Measurements from ENCODE around the gene FBXO9. TPM values are rescaled to one million over a fixed set of nuclear protein-coding genes. Genes with fewer than 3 reads are reported as not detected.
"Not testable (repeated sequence)": the region's sequence is repeated elsewhere in the genome, so short reads cannot be mapped to it uniquely, and the experiment has no call there.

The FBXO9 gene
- total RNA-seq, 1 donor from 2014 or later: 50.8 TPM

DNA sequence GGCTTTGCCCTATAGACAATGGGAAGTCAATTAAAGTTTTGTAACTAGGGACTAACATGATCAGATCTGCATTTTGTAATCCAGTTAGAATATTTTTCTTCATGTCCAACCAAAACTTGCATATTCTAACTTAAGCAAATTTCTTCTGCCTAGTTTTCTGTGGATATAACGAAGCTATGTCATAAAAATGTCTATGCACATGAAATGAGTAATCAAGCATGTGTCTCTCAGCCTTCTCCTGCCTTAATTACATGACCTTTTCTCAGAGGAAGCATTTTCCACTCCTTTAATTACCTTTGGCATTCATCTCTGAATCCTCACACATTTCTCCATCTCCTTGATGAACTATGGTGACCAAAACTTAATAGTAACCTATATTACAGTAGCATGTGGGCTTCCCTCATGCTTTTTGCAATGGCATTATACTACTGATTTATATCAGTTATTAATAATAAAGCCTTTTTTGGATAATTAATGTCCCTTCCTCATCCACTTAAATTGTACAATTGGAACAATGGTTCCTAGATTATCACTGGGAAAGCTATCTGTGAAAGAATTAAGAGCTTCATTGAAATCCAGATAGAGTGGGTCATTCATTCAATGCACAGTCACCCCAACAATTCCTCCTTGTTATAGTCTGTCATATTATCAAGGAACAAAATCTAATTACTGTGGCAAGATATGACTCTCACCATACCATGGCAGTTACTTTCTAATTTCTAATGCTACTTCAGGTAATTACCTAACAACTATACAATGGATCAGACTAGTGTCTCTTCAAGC is 19.1 kb upstream of the FBXO9 start:
- peaks cover 43% of the 10 kb centered on the region for H3K4me1 Mint-ChIP-seq
- H3K4me3 Mint-ChIP-seq: no peak overlapping the region

DNA sequence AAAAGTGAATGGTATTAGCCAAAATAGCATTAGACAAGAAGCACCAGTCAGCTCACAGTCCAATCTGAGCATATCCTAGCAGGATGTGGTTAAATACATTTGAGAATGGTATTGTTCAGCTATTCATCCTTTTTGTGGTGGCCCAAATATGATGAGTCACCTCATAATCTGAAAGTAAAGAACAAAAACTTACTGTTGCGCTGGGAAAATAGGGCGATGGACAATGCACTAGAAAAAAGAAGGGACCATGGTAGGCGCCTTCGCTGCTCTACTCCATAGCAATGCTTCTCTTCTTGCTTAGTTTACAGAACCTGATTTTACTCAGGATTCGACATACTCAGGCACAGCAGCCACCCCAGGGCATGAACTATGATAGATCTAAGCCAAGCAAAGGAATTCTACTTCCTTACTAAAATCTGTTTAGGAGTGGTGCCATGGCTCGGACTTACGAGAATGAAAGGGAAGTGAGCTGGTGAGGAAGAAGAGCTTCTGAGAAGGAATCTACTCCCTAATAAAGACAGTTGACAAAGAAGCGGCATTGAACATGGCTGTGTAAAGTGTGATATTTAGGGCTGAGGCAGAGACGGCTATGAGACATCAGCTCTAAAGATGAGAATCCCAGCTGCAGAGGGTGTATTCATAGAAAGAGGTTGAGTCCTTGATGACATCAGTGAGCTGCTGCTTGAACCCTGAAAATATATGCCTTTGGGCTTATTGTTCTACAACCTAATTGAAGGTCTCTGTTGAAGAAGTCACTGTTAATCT is 16.6 kb upstream of the FBXO9 start:
- DNase-seq (ENCODE audit: low spot score): no peak
- H3K36me3 ChIP-seq: no peaks in the 10 kb centered on the region
- H3K9me3 ChIP-seq (ENCODE audit: low read depth): no peaks in the 10 kb centered on the region
- H3K27ac ChIP-seq: no peak overlapping the region
- TF ChIP-seq EZH2 (IDR thresholded peaks at IDR 0.05) (no peak), EZH2phosphoT487 (IDR thresholded peaks at IDR 0.05) (no peak)
- TF ChIP-seq, protein P1, sequence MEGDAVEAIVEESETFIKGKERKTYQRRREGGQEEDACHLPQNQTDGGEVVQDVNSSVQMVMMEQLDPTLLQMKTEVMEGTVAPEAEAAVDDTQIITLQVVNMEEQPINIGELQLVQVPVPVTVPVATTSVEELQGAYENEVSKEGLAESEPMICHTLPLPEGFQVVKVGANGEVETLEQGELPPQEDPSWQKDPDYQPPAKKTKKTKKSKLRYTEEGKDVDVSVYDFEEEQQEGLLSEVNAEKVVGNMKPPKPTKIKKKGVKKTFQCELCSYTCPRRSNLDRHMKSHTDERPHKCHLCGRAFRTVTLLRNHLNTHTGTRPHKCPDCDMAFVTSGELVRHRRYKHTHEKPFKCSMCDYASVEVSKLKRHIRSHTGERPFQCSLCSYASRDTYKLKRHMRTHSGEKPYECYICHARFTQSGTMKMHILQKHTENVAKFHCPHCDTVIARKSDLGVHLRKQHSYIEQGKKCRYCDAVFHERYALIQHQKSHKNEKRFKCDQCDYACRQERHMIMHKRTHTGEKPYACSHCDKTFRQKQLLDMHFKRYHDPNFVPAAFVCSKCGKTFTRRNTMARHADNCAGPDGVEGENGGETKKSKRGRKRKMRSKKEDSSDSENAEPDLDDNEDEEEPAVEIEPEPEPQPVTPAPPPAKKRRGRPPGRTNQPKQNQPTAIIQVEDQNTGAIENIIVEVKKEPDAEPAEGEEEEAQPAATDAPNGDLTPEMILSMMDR (IDR thresholded peaks at IDR 0.05): no peak
- no peak overlapping the region for H3K4me2 ChIP-seq
- H2AFZ ChIP-seq (replicated peaks): no peak overlapping the region
- no peak overlapping the region for H3K9ac ChIP-seq
- Mint-ChIP-seq H3K27me3 (ENCODE audit: insufficient read depth, low read depth) (no peaks in the 10 kb centered on the region), H3K4me3 (no peak overlapping the region), H3K4me1 (peaks cover 33% of the 10 kb centered on the region), H3K9me3 (peaks cover 2% of the 10 kb centered on the region), H3K36me3 (peaks cover 16% of the 10 kb centered on the region), H3K27ac (no peak overlapping the region)
- H3K4me3 ChIP-seq: no peak overlapping the region
- H3F3A ChIP-seq (ENCODE audit: low read depth): peaks cover 12% of the 10 kb centered on the region
- H3K79me2 ChIP-seq (ENCODE audit: low read depth): peaks cover 17% of the 10 kb centered on the region
- peaks cover 16% of the 10 kb centered on the region for H4K20me1 ChIP-seq (ENCODE audit: low read depth)
- H3K4me1 ChIP-seq: peaks cover 17% of the 10 kb centered on the region
- H3K27me3 ChIP-seq: no peaks in the 10 kb centered on the region

More for the DNA sequence above, 19.1 kb upstream of the FBXO9 start:
- Mint-ChIP-seq H3K27ac (no peak overlapping the region), H3K27me3 (ENCODE audit: insufficient read depth, low read depth) (no peaks in the 10 kb centered on the region), H3K9me3 (peaks cover 2% of the 10 kb centered on the region), H3K36me3 (peaks cover 7% of the 10 kb centered on the region)
- Histone ChIP-seq H3K4me2 (no peak overlapping the region), H3K27ac (no peak overlapping the region), H3K79me2 (ENCODE audit: low read depth) (peaks cover 4% of the 10 kb centered on the region), H3K36me3 (no peaks in the 10 kb centered on the region), H3F3A (ENCODE audit: low read depth) (peaks cover 13% of the 10 kb centered on the region), H3K9me3 (ENCODE audit: low read depth) (no peaks in the 10 kb centered on the region), H2AFZ (replicated peaks) (no peak overlapping the region), H3K4me1 (peaks cover 21% of the 10 kb centered on the region), H4K20me1 (ENCODE audit: low read depth) (peaks cover 17% of the 10 kb centered on the region), H3K9ac (no peak overlapping the region), H3K4me3 (no peak overlapping the region), H3K27me3 (no peaks in the 10 kb centered on the region)
- no peak for TF ChIP-seq EZH2phosphoT487 (IDR thresholded peaks at IDR 0.05)
- TF ChIP-seq, protein P1 (IDR thresholded peaks at IDR 0.05): no peak
- no peak for TF ChIP-seq EZH2 (IDR thresholded peaks at IDR 0.05)
- DNase-seq (ENCODE audit: low spot score): no peak

DNA sequence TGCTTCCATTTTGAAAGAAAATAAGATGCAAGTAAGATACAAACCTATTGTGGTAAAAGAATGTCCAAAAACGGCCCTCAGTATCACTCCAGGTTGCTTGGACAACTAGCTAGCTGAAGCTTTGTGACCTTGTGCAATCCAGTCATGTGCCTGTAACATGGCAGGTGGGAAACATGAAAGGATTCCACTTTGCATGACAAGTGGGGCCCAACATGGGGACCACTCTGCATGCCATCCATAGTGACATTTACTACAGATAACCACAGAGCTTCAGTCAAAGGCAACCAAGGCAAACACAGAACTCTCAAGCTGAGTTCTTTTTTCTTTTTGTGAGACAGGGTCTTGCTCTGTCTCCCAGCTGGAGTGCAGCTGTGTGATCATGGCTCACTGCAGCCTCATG is 15.8 kb upstream of the FBXO9 start:
- peaks cover 9% of the 10 kb centered on the region for H3K4me1 ChIP-seq
- H3K79me2 ChIP-seq (ENCODE audit: low read depth): peaks cover 17% of the 10 kb centered on the region
- no peak overlapping the region for H3K4me3 Mint-ChIP-seq
- H3F3A ChIP-seq (ENCODE audit: low read depth): peaks cover 4% of the 10 kb centered on the region
- peak overlapping the region; percentile 12 for H3K27ac Mint-ChIP-seq
- peaks cover 2% of the 10 kb centered on the region for H3K9me3 Mint-ChIP-seq
- H3K27ac ChIP-seq: no peak overlapping the region
- no peak overlapping the region for H3K4me3 ChIP-seq
- peaks cover 16% of the 10 kb centered on the region for H3K36me3 Mint-ChIP-seq
- H3K36me3 ChIP-seq: no peaks in the 10 kb centered on the region
- no peak overlapping the region for H3K9ac ChIP-seq
- DNase-seq (ENCODE audit: low spot score): no peak
- H4K20me1 ChIP-seq (ENCODE audit: low read depth): peaks cover 8% of the 10 kb centered on the region
- TF ChIP-seq EZH2 (IDR thresholded peaks at IDR 0.05) (no peak), EZH2phosphoT487 (IDR thresholded peaks at IDR 0.05) (no peak)
- TF ChIP-seq, protein P1 (IDR thresholded peaks at IDR 0.05): no peak
- no peak overlapping the region for H3K4me2 ChIP-seq
- H3K9me3 ChIP-seq (ENCODE audit: low read depth): no peaks in the 10 kb centered on the region
- H3K4me1 Mint-ChIP-seq: peaks cover 25% of the 10 kb centered on the region
- no peak overlapping the region for H2AFZ ChIP-seq (replicated peaks)
- no peaks in the 10 kb centered on the region for H3K27me3 Mint-ChIP-seq (ENCODE audit: insufficient read depth, low read depth)
- no peaks in the 10 kb centered on the region for H3K27me3 ChIP-seq

DNA sequence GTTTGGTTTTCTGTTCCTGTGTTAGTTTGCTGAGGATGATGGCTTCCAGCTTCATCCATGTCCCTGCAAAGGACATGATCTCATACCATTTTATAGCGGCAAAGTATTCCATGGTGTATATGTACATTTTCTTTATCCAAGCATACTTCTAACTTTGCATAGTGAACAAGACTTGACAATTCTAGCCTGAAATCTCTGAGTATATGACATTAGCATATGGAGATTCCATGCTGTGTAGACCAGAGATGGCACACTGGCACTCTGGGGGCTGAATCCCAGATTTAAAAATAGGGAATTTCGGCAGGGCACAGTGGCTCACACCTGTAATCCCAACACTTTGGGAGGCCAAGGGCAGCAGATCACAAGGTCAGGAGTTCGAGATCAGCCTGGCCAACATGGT is 13.1 kb upstream of the FBXO9 start:
- not testable (repeated sequence) for H3K9me3 ChIP-seq (ENCODE audit: low read depth); H3F3A ChIP-seq (ENCODE audit: low read depth); H3K27ac ChIP-seq; H2AFZ ChIP-seq (replicated peaks); H3K27ac Mint-ChIP-seq; H3K27me3 Mint-ChIP-seq (ENCODE audit: insufficient read depth, low read depth); H3K4me3 ChIP-seq; H3K36me3 ChIP-seq; H3K27me3 ChIP-seq; H3K9me3 Mint-ChIP-seq; H3K4me3 Mint-ChIP-seq; H3K4me1 ChIP-seq; H3K9ac ChIP-seq; H3K4me2 ChIP-seq; DNase-seq (ENCODE audit: low spot score)
- Mint-ChIP-seq H3K4me1 (peaks cover 19% of the 10 kb centered on the region), H3K36me3 (peaks cover 20% of the 10 kb centered on the region)
- Histone ChIP-seq H4K20me1 (ENCODE audit: low read depth) (peaks cover 12% of the 10 kb centered on the region), H3K79me2 (ENCODE audit: low read depth) (peaks cover 37% of the 10 kb centered on the region)

Measured in neural progenitor cell (in vitro differentiated cells).